GM19324 (cell line): ENCODE results near the gene ACP5.
A peak's percentile ranks its signal among the peaks of the same experiment; 100 is the strongest.

ENCODE experiments used
- ATAC-seq: cut with Tn5 transposase; IDR thresholded peaks from one replicate; pipeline ENCODE4 v1.9.1; 2021; ENCODE audit warnings: mild to moderate bottlenecking, moderate library complexity; ENCODE audit not compliant: unreplicated experiment, low FRiP score

ACP5 gene

GRCh38 chr19:11550265-11550664 lies 27.2 kb downstream of the ACP5 start:
- ATAC-seq, result no peak

- ATAC-seq, result no peak
Measured at GRCh38 chr19:11549386-11549953, 28.0 kb downstream of the ACP5 start.

GRCh38 chr19:11547929-11548700 lies 29.3 kb downstream of the ACP5 start:
- ATAC-seq, result no peak

- ATAC-seq, result no peak
Measured at GRCh38 chr19:11541238-11541637, 36.2 kb downstream of the ACP5 start.

- ATAC-seq, result no peak
Measured at GRCh38 chr19:11540645-11541044, 36.8 kb downstream of the ACP5 start.

- ATAC-seq, result no peak
Measured at GRCh38 chr19:11539495-11540365, 37.7 kb downstream of the ACP5 start.

GRCh38 chr19:11538232-11539036 lies 39.0 kb downstream of the ACP5 start, which contains the start of gene CNN1:
Gene CNN1 (plus strand): TSS chr19:11538851. CDS start chr19:11538928, 77 bp downstream.
- ATAC-seq, result no peak

GRCh38 chr19:11535792-11536595 lies 41.5 kb downstream of the ACP5 start:
- peak; percentile 77 for ATAC-seq

GRCh38 chr19:11534948-11535347 lies 42.5 kb downstream of the ACP5 start:
- no peak for ATAC-seq

GRCh38 chr19:11534538-11534937 lies 42.9 kb downstream of the ACP5 start:
- no peak for ATAC-seq

GRCh38 chr19:11530432-11530831 lies 47.0 kb downstream of the ACP5 start:
- no peak for ATAC-seq

GRCh38 chr19:11528551-11529341 lies 48.7 kb downstream of the ACP5 start, which contains the start of gene ECSIT:
Gene ECSIT (minus strand): TSS chr19:11529134. CDS start chr19:11519170, 9,964 bp downstream.
- ATAC-seq, result peak; percentile 96
